GM18868 (cell line): Measurements from ENCODE around the gene LRRC57.

Source experiments
- ATAC-seq: cut with Tn5 transposase; IDR thresholded peaks from one replicate; pipeline ENCODE4 v1.9.1; 2021; ENCODE audit warnings: mild to moderate bottlenecking, moderate library complexity; ENCODE audit not compliant: unreplicated experiment

The LRRC57 gene

DNA sequence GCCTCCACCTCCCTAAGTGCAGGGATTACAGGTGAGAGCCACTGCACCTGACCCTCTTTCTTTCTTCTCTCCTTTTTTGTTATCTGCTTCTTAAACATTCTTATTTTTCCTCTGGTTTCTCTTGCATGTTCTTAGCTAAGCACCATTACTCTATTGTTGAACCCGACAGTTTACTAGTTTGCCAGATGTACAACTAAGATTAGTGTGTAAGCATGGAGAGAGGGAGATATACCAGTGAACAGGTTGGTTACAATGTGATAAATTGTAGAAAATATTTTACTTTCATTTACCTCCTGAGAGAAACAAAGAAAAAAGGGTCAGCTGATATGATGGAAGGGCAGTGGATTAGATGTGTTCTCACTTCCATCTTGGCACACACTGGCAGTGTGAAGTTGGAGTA lies 5.0 kb upstream of the LRRC57 start:
- ATAC-seq = no peak

DNA sequence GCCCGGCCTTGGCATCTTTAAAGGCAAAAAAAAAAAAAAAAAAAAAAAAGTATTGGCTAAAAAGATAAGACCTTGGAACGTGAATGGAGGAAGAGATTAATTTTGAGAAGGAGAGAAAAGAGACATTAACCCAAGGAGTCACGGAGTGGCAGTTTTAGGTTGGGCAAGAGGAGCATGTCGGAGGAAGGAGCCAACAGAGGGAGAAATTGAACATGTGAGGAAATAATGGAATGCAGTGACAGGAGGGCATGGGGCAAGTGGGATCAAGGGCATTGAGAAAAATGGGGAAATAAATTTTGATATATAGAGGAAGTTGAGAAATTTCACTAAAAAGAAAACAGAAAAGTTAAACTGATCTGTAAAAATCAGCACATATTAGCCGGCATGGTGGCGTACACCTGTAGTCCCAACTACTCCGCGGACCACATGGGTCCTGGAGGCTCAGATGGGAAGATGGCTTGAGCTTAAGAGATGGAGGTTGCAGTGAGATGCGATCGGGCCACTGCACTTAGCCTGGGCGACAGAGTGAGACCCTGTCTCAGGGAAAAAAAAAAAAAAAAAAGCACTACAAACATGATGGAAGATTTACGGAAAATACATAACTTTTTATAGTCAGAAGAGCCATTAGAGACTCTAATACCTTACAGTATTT lies 1.3 kb upstream of the LRRC57 start:
- ATAC-seq = no peak

DNA sequence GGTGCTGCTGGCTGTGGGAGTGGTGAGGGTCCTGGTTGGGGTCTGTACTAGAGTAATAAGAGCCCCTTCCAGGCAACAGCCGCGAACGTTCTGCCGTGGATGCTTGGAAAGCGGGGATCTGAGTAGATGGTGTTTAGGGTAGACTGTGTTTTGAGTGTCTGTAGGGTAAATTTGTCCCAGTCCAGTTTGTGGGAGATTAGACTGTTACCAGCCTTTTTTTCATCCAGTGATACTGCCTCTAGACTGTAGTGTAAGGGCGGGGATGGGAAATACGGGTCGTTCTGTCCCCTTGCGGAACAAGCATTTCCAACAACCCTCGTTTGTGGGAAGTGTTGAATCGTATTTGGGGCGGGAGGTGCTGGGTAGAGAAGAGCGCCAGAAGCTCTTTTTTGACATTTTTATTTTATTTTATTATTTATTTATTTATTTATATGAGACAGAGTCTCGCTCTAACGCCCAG lies 469 bp upstream of the LRRC57 start:
- ATAC-seq = peak; percentile 43

DNA sequence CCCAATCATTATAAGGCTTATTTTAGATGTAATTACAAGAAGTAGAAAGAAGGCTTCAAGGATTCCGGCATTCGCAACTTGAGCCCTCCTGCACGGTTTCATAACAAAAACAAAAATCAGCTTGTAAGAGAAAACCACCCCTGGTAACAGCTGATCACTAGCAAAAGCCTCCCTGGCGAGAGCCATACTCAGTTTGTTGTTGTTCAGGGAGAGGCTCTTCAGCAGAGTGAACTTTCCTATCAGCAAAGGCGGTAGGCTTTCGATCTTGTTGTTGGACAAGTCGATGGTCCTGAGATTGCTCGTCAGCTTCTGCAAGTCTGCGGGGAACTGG lies 710 bp downstream of the LRRC57 start:
- ATAC-seq = no peak

DNA sequence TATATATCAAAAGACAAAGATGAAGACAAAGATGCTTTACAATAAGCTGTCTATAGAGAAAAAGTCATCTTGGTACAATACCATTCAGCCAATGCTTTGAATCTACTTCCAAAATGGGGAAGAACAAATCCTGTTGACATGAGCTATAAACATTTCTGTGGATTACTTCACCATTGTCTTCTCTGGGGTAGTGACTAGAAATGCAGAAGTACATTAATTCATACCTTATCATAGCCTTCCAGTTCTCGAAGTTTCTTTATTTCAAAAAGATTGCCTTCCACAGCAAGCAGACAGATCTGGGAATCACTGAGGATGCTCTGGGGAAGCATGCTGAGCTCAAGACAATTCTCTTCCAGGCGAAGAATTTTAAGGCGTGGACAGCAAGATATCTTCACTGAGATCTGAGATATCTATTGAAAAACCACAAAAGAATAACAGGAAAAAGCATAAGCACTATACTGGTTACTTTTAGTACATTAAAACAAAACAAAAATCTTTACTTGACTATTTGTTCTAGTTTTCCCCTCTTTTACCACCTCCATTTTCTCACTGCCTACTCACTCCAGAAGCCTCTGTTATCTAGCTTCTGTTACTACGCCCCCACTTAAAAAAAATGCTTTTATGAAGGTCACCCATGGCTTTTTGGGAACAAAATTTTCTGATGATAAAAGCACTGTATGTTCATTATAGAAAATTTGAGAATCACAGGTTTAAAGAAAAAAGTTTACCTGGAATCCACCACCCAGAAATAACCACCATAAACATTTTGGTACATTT lies 3.6 kb downstream of the LRRC57 start:
- no peak for ATAC-seq

DNA sequence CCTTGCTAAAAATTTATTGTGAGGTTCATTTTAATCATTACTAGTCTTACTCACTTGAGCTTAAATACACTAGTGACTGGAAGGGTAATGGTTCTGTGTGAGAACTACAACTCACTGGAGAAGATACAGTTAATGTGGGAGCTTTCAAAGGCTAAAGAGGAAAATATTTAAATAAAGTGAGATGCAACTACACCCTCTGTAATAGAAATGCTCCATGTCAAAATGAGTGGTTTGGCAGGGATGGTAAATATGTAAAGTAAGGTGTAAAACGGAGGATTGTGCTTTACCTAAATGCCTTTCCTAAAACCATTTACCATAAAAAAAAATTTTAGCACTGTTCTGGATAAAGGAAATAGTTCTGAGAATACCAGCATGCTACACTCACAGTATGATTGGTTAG lies 15.3 kb downstream of the LRRC57 start:
- ATAC-seq = no peak

DNA sequence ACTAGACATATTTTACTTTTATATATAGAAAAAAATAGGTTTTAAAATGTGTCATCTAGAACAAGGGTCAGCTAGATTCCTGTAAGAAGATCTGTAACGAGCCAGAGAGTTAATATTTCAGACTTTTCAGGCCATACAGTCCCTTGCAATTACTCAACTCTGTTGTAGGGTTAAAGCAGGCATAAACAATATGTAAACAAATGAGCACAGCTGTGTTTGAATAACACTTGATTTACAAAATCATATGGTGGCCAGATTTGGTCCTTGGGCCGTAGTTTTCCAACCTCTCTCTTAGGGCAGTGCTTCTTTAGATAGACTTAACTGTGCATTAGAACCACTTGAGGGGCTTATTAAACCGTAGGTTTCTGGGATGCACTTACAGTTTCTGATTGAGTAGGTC lies 19.6 kb downstream of the LRRC57 start:
- ATAC-seq = no peak

DNA sequence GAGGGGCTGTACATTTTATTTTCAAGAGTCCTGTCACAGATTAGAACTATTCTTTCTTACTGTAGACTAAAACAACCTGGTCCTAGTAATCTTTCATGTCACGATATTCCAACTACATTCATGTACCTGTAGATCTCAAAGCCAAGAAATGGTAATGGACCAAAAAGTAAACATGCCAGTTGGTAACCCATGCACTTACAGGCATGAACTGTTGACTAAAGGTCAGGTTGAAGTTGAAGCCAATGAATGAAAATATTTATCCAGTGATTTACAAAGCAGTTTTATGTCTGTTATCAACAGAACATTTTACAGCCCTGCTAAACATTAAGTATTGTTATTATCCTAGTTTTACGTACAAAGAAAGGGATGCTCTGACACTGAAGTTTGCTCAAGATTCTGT lies 25.3 kb downstream of the LRRC57 start:
- ATAC-seq = no peak

DNA sequence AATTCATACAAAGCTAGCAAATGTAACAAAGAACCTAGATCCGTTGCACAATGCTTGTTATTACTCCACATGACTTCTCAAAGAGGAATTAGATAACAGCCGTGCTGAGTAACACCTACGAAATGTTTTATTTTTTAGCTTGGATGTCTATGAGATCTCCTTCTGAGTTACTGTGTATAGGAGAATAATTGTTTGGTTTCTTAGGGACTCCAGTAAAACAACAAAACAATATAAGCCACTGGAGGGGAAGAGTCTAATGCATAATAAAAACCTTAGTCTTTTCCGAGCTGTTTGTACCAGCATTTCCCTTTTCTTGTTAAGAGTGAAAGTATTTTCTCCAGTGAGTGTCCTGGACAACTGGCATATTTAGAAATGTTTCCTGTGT lies 37.6 kb downstream of the LRRC57 start:
- no peak for ATAC-seq

DNA sequence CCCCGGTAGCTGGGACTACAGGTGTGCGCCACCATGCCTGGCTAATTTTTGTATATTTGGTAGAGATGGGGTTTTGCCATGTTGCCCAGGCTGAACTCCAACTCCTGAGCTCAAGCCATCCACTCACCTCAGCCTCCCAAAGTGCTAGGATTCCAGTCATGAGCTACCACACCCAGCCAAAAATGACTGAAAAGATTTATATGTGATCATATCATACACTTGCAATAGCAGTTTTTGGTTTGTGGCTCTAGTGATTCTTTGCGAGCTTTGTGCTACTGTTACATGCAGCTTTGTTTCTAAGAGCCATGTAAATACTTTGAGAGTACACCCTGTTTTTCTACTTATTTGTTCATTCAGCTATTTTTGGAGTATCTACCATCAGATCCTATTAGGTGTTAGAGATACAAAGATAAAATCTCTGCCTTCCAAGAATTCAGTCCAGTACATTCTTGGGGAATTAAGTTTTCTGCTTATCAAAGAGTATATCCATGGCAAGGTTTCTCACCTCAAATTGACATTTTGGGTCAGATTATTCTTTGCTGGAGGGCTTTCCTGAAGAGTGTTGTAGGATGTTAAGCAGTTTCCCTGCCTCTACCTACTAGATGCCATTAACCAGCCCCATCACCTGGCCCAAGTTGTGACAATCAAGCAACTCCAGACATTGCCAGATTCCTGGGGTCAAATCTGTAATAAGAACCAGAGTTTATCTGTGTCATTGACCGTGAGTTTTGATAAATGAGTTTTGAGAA lies 38.2 kb downstream of the LRRC57 start:
- ATAC-seq = no peak

DNA sequence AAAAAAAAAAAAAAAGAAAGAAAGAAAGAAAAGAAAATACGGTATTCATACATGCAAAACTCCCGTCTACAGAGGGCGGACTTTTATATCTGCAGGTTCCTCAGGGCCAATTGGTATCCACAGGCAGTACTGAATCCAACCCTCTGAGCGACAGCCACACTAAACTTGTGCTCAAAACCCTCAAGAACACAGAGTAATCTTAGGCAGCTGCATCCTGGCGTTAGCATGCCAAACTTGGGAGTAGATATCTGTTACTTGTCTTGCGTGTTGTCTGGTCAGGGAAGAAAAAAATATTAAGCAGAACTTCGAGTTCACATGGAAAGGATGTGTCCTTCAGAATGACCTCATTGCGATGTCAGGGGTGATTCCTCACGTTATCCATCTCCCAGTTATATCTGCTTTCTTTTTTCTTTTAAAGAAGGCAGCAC lies 40.3 kb downstream of the LRRC57 start:
- ATAC-seq = no peak

DNA sequence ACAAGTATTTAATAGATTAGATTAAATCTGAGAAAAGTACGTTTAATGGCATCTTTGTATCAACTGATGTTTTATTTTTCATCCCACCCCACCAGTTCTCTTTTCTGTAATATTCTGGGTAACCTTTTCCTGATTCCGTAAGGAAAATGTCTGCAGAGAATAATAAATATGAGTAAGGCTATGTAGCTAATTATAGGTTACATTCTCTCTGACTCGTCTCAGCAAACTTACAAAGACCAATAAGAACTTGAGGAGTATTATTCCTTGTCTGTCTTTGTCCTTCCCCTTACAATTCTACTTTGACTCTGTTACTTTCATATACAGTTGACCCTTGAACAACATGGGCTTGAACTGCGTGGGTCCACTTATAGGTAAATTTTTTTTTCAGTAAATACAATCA lies 41.1 kb downstream of the LRRC57 start:
- ATAC-seq = no peak

DNA sequence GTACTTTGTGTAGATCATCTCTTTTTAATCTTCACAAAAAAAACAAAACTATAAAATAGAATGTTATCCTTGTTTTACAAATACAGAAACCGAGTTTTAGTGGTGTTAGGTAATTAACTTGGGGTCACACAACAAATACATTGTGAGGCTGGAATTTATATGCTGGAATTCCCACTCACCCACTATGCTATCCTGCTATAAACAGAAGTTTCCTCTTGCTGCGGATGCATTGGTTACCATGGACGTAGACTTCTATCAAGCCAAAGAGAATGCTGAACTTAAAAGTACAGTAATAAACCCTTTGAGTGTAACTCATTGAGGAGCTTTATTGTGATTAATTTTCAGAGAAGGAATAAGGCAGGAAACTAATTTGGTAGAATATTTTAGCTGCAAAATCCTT lies 44.0 kb downstream of the LRRC57 start:
- peak; percentile 21 for ATAC-seq

DNA sequence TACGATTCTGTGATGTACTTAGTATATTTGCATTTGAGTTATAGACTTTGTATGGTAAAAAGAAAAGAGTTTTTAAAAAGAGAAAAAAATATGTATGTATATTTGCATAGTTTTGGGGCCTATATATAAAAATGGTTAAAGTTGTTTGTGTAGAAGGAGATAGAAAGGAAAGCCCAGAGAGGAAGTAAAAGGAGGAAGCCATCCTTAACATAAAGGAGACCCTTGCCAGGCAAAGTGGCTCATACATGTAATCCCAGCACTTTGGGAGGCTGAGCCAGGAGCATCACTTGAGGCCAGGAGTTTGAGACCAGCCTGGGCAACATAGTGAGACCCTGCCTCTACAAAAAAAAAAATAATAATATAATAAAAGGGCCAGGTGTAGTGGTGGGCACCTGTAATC lies 44.8 kb downstream of the LRRC57 start:
- ATAC-seq = no peak

DNA sequence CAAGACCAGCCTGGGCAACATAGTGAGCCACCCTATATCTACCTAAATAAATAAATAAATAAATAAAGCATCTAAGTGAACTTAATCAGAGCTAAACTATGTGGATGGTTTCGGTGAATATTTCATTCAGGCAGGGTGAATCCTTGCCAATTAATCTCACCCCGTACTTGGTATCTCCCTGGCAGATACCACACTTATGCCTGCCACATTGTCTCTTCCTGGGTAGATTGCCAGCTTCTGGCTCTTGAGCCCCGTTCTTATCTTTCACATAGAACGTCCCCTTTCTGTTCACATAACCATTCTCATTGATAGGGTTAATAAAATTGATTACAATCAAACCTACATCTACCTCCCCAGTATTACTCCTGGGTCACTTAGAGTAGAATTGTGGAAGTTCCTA lies 46.1 kb downstream of the LRRC57 start:
- ATAC-seq = no peak

DNA sequence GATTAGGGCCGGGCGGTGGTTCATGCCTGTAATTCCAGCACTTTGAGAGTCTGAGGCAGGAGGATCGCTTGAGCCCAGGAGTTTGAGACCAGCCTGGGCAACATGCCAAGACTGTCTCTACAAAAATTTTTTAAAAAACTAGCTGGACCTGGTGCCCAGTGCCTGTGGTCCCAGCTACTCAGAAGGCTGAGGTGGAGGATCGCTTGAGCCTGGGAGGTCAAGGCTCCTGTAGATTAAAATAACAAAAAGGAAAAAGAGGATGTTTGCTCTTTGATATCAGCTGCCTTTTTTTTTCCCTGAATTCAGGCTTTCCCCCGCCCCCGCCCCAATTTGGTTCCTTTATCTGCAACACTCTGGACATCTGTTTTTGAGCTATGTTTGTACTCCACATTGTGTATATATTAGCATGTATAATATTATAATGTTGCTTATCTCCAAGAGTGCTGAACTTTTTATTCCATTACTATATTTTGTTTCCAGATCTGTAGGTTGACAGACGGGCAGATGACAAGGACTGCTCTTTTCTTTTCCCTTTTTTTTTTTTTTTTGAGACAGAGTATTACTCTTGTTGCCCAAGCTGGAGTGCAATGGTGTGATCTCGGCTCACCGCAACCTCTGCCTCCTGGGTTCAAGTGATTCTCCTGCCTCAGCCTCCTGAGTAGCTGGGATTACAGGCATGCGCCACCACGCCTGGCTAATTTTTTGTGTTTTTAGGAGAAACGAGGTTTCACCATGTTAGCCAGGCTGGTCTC lies 48.6 kb downstream of the LRRC57 start:
- ATAC-seq = no peak

DNA sequence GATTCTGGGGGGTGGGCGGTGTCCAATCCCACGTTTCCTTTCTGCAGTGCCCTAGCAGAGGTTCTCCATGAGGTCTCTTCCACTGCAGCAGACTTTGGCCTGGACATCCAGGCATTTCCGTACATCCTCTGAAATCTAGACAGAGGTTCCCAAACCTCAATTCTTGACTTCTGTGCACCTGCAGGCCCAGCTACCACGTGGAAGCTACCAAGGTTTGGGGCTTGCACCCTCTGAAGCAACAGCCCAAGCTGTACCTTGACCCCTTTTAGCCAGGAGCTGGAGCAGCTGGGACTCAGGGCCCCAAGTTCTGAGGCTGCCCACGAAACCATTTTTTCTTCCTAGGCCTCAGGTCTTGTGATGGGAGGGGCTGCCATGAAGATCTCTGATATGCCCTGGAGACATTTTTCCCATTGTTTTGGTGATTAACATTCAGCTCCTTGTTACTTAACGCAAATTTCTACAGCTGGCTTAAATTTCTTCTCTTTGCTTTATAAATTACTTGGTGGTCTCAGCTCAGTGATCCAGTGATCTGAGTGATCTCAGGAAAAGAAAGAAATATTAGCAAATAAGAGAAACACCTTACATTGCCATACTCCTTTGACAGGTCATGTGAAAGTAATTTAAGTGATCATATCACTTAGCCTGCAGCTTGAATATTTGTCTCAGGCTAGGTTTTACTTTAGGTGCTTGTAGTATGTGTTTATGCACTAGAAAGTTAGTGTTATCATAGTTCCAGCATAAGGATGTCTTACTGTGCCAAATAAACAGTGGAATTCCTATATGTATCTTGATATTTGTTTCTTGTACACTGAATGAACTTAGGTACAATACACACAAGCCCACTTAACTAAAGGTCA lies 50.2 kb downstream of the LRRC57 start:
- no peak for ATAC-seq

DNA sequence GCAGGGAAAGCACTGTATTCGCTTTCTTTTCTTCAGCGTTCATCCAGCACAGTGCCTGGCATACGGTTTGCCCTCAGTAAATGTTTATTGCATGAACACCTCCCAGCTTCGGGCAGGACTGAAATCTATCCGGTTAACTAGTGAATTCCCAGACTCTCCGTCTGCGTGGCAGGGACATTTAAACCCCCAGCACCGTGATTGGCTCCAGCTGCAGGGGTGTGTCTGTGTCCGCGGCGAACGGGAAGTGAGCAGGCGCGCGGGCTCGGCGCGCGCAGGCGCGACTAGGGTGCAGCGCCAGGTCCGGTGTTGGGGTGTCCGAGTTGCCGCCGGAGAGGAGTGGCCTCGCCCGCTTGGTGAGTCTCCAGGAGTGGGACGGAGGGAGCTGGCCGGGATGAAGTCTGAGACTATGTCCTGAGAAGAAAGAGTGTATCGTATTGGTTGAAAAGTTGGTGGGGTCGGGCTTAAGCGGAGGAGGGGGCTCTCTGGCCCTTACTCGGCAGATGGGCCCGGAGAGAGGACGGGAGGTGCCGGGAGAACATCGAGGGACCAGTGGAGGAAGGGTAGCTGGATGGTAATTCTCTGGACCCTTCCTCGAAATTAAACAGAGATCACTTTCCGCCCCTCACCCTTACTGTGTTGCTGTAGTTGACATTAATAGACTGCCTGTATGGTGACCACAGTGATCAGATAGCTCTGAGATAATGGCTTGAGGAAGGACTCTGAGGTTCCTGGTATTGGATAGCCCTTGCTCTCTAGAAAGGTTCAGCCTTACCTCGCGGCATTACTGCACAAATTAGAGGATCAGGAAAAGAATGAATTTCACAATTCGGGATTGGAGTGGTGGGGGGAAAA lies 53.0 kb downstream of the LRRC57 start, which contains the start of gene SNAP23:
Gene SNAP23, plus strand, starts transcription at position 274 of the 852 bp plus-strand sequence. CDS start 16,213 bp downstream, outside the sequence.
- peak; percentile 70 for ATAC-seq

DNA sequence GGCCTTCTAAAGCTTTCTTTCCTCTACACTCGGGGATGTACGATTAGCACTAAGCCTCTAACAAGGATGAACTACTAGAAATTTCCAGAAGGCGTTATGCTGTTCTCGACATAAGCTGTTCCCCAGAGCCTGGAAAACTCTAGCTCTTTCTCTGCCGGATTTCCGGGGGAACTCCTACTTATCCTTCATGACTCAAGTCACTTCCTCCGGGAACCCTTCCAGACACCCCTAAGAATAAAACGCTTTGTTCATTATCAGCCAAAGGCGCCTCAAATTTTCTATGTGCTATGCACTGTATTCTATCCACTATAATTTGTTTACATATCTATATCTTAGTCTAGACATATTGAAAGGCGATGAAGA lies 53.6 kb downstream of the LRRC57 start:
- no peak for ATAC-seq
